Nephron progenitor cell (in vitro differentiated cells): ENCODE measurements around the gene ZFC3H1.
A peak's percentile ranks its signal among the peaks of the same experiment; 100 is the strongest.

Experiments used
- DNase-seq: peaks from one replicate; pipeline ENCODE4 v3.0.0; 2021
- H3K27ac Mint-ChIP-seq: 2 replicates; pipeline ENCODE4 v1.8.0; 2021; ENCODE audit warnings: mild to moderate bottlenecking, moderate library complexity, mixed read lengths
- H3K27me3 Mint-ChIP-seq: 2 replicates; pipeline ENCODE4 v1.8.0; 2021; ENCODE audit warnings: mild to moderate bottlenecking, low read depth, mixed read lengths; ENCODE audit not compliant: poor library complexity
- H3K36me3 Mint-ChIP-seq: 2 replicates; pipeline ENCODE4 v1.8.0; 2021; ENCODE audit warnings: low read depth, mixed read lengths
- H3K4me1 Mint-ChIP-seq: 2 replicates; pipeline ENCODE4 v1.8.0; 2021; ENCODE audit warnings: mixed read lengths
- H3K4me3 Mint-ChIP-seq: 2 replicates; pipeline ENCODE4 v1.8.0; 2021; ENCODE audit warnings: mild to moderate bottlenecking, moderate library complexity, mixed read lengths
- H3K9me3 Mint-ChIP-seq: 2 replicates; pipeline ENCODE4 v1.8.0; 2021; ENCODE audit warnings: mild to moderate bottlenecking, moderate library complexity, mixed read lengths
- TF ChIP-seq, protein P1 (sequence below): fragments of 200-600 bp; sonication (generic); IDR thresholded peaks from 2 replicates; pipeline ENCODE4 v1.5.0; 2021; ENCODE audit warnings: antibody characterized with exemption

ZFC3H1 gene

DNA sequence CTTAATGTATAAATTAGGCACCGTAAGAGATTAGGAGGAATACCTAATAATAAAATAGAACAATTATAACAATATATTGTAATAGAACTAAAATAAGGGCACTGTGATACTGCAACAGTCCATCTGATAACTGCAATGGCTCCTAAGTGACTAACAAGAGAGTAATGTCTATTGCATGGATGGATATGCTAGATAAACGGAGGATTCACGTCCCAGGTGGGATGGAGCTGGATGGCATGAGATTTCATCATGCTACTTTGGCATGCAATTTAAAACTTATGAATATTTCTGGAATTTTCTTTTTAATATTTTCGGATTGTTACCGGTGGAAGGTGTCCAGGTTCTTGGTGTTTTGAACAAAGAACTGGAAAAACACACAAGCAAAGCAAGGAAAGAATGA lies 20.0 kb upstream of the ZFC3H1 start:
- Mint-ChIP-seq H3K4me3 (no peak overlapping the region), H3K27me3 (no peaks in the 10 kb centered on the region), H3K27ac (no peak overlapping the region), H3K36me3 (no peaks in the 10 kb centered on the region), H3K9me3 (no peaks in the 10 kb centered on the region), H3K4me1 (peaks cover 22% of the 10 kb centered on the region)
- TF ChIP-seq, protein P1, sequence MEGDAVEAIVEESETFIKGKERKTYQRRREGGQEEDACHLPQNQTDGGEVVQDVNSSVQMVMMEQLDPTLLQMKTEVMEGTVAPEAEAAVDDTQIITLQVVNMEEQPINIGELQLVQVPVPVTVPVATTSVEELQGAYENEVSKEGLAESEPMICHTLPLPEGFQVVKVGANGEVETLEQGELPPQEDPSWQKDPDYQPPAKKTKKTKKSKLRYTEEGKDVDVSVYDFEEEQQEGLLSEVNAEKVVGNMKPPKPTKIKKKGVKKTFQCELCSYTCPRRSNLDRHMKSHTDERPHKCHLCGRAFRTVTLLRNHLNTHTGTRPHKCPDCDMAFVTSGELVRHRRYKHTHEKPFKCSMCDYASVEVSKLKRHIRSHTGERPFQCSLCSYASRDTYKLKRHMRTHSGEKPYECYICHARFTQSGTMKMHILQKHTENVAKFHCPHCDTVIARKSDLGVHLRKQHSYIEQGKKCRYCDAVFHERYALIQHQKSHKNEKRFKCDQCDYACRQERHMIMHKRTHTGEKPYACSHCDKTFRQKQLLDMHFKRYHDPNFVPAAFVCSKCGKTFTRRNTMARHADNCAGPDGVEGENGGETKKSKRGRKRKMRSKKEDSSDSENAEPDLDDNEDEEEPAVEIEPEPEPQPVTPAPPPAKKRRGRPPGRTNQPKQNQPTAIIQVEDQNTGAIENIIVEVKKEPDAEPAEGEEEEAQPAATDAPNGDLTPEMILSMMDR = no peak
- no peak for DNase-seq

DNA sequence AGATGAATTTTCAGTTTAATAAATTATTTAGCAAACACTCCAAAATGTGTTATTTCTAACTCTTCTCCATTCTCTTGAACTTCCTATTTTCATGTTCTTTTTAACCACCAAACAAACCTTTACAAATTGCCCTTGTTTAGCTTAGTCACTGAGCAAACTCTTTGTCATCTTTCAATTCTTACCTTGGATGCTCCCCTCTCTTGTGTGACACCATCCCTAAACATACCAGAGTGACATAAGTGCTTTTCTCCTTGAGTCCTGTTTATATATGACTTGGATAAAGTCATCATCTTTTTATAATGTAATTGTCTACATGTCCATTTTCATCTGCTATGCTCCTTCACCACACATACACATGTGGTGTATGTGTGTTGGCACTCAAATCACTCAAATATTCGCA lies 18.8 kb upstream of the ZFC3H1 start:
- Mint-ChIP-seq H3K36me3 (no peaks in the 10 kb centered on the region), H3K27me3 (no peaks in the 10 kb centered on the region)

DNA sequence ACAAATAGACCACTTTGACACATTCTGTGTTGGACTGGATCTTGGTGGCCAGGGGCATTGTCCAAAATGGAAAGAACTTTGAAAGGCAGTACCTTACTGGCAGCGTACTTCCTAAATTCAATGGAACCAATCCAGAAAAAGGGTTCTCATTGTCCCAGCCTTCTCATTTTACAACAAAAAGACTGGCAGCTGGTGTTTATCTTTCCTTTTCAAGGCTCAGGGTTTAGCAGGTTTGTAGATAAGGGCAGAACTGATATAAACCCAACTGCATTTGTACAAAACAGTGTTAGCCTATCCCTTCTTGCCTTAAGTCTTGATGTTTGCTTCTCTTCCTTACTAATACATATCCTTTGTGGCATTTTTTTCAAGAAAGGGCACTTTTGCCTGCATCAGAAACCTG lies 8.2 kb upstream of the ZFC3H1 start:
- Mint-ChIP-seq H3K4me1 (peaks cover 17% of the 10 kb centered on the region), H3K27ac (no peak overlapping the region), H3K36me3 (peaks cover 12% of the 10 kb centered on the region), H3K27me3 (no peaks in the 10 kb centered on the region), H3K9me3 (no peaks in the 10 kb centered on the region), H3K4me3 (no peak overlapping the region)
- TF ChIP-seq, protein P1 = no peak
- no peak for DNase-seq

More for the DNA sequence above, 18.8 kb upstream of the ZFC3H1 start:
- Mint-ChIP-seq H3K4me1 (peaks cover 10% of the 10 kb centered on the region), H3K4me3 (no peak overlapping the region), H3K9me3 (no peaks in the 10 kb centered on the region), H3K27ac (peak overlapping the region; percentile 13)
- TF ChIP-seq, protein P1 = no peak
- no peak for DNase-seq

DNA sequence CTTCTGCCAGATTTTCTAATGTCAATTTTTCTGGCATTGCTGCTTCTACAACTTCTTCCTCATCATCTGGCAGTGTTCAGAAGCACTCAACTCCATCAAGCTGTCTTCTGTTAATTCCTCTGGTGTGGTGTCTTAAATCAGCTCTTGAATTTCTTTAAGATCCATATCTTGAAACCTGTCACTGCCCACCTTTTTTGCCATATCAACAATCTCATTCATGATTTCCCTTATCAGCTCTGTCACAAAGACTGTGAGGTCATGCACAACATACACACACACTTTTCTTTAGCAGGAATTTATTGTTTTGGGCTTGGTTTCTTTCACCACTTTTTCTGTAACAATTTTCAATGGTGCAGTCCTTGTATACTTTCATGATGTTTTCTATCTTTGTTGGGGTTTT lies 7.7 kb upstream of the ZFC3H1 start:
- no peak overlapping the region for H3K4me3 Mint-ChIP-seq
- H3K9me3 Mint-ChIP-seq = no peaks in the 10 kb centered on the region
- H3K27ac Mint-ChIP-seq = no peak overlapping the region
- TF ChIP-seq, protein P1 = no peak
- H3K4me1 Mint-ChIP-seq = peaks cover 18% of the 10 kb centered on the region
- H3K27me3 Mint-ChIP-seq = no peaks in the 10 kb centered on the region
- no peak for DNase-seq
- H3K36me3 Mint-ChIP-seq = peaks cover 13% of the 10 kb centered on the region

DNA sequence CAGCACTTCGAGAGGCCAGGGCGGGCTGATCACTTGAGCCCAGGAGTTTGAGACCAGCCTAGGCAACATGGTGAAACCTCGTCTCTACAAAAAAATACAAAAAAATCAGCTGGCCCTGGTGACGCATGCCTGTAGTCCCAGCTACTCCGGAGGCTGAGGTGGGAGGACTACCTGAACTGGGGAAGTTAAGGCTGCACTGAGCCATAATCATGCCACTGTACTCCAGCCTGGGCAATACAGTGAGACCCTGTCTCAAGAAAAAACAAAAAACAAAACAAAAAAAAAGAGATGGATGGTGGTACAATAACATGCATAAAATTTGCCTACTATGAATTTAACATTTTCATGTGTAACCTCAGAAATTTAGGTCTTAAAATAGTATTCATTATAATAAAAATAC lies 2.6 kb upstream of the ZFC3H1 start:
- Mint-ChIP-seq H3K4me3 (no peak overlapping the region), H3K27ac (no peak overlapping the region), H3K4me1 (peaks cover 29% of the 10 kb centered on the region), H3K27me3 (no peaks in the 10 kb centered on the region), H3K9me3 (peaks cover 3% of the 10 kb centered on the region), H3K36me3 (peaks cover 27% of the 10 kb centered on the region)
- no peak for DNase-seq
- TF ChIP-seq, protein P1 = no peak

DNA sequence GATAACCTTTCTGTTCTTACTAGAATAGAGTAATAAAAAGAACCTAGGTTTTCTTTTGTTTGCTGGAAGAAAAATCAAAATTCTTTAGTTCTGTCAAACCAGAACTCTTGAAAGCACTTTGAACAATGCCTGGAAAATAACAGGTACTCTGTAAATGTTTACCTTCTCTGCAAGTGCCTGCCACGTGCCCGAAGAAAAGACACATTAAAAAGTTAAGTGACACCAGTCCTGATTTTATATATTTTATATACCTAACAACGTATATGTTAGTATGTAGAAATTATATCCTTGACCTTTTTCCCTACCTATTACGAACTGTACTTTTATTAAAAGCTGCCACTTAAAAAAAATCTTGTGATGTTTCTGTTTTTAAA lies 1.4 kb upstream of the ZFC3H1 start:
- Mint-ChIP-seq H3K4me3 (peak overlapping the region; percentile 100), H3K9me3 (peaks cover 3% of the 10 kb centered on the region), H3K4me1 (peaks cover 29% of the 10 kb centered on the region), H3K36me3 (peaks cover 27% of the 10 kb centered on the region), H3K27me3 (no peaks in the 10 kb centered on the region), H3K27ac (peak overlapping the region; percentile 100)
- DNase-seq = no peak
- TF ChIP-seq, protein P1 = no peak
